CD14-positive monocyte (primary cell): ENCODE data around the gene CYSTM1. TPM values are rescaled to one million over a fixed set of nuclear protein-coding genes. Genes with fewer than 3 reads are reported as not detected.

Source experiments
- DNase-seq, 3 donors: peaks; one replicate each; pipeline ENCODE4 v3.0.0-alpha.2; 2011 to 2022
- H2AFZ ChIP-seq: 2 replicates; pipeline ENCODE4 v1.6.0; 2012; ENCODE audit warnings: mild to moderate bottlenecking, low read depth, low read length, inconsistent platforms; ENCODE audit not compliant: insufficient read depth, poor library complexity, severe bottlenecking
- H3K27ac ChIP-seq, 2 donors: 1 replicate in 1 of 2; 2 replicates in 1 of 2; pipeline ENCODE4 v1.5.1; 2012 to 2013; ENCODE audit warnings: low read length in 2 of 2, control low read depth in 1 of 2, inconsistent platforms in 1 of 2, low read depth in 1 of 2, mild to moderate bottlenecking in 1 of 2
- H3K27me3 ChIP-seq, 2 donors: one replicate each; pipeline versions ENCODE4 v1.6.0 to v1.6.1; 2011 to 2013; ENCODE audit warnings: low read length in 2 of 2; ENCODE audit not compliant: control insufficient read depth in 2 of 2, insufficient read depth in 2 of 2
- H3K36me3 ChIP-seq, 2 donors: replicated peaks in 1 of 2; 1 replicate in 1 of 2; 2 replicates in 1 of 2; pipeline versions ENCODE4 v1.5.1 to v1.6.1; 2012 to 2013; ENCODE audit warnings: low read length in 2 of 2, control low read depth in 1 of 2, inconsistent platforms in 1 of 2, mild to moderate bottlenecking in 1 of 2; ENCODE audit not compliant: insufficient read depth in 2 of 2, control insufficient read depth in 1 of 2
- H3K4me1 ChIP-seq, 2 donors: 1 replicate in 1 of 2; 2 replicates in 1 of 2; pipeline versions ENCODE4 v1.5.1 to v1.6.1; 2012 to 2013; ENCODE audit warnings: low read length in 2 of 2, control low read depth in 1 of 2, inconsistent platforms in 1 of 2, mild to moderate bottlenecking in 1 of 2, moderate library complexity in 1 of 2; ENCODE audit not compliant: insufficient read depth in 2 of 2, control insufficient read depth in 1 of 2
- H3K4me2 ChIP-seq: replicated peaks from 2 replicates; pipeline ENCODE3; 2012; ENCODE audit warnings: low read length, moderate library complexity, mild to moderate bottlenecking; ENCODE audit not compliant: poor library complexity, severe bottlenecking; ENCODE audit errors: extremely low read depth
- H3K4me3 ChIP-seq, 3 experiments: fragments of 200-600 bp in 1 of 3; sonication (generic) in 1 of 3; replicated peaks in 1 of 3; 1 replicate in 2 of 3; 2 replicates in 1 of 3; pipeline ENCODE4 v1.5.1; 2011 to 2013; ENCODE audit warnings: low read length in 3 of 3, mild to moderate bottlenecking in 3 of 3, control low read depth in 2 of 3, low read depth in 2 of 3, inconsistent platforms in 1 of 3, moderate library complexity in 1 of 3
- H3K79me2 ChIP-seq: 2 replicates; pipeline ENCODE4 v1.6.0; 2012; ENCODE audit warnings: mild to moderate bottlenecking, control low read depth, inconsistent platforms, low read length, moderate library complexity; ENCODE audit not compliant: insufficient read depth
- H3K9ac ChIP-seq: 2 replicates; pipeline ENCODE4 v1.6.0; 2017; ENCODE audit warnings: low read length, mild to moderate bottlenecking; ENCODE audit not compliant: insufficient read depth, poor library complexity, severe bottlenecking
- H3K9me3 ChIP-seq, 2 donors: replicated peaks in 1 of 2; 1 replicate in 1 of 2; 2 replicates in 1 of 2; pipeline versions ENCODE4 v1.5.1 to v1.6.1; 2012 to 2013; ENCODE audit warnings: low read length in 2 of 2, control low read depth in 1 of 2; ENCODE audit not compliant: control insufficient read depth in 1 of 2, insufficient read depth in 1 of 2
- H4K20me1 ChIP-seq: 2 replicates; pipeline ENCODE4 v1.6.0; 2012; ENCODE audit warnings: mild to moderate bottlenecking, low read length, control low read depth, moderate library complexity; ENCODE audit not compliant: insufficient read depth
- H3K27ac Mint-ChIP-seq, 7 donors: one replicate each; pipeline ENCODE4 v1.8.0; 2020; ENCODE audit warnings: mild to moderate bottlenecking in 7 of 7, mixed read lengths in 7 of 7, moderate library complexity in 6 of 7, inconsistent platforms in 2 of 7
- H3K27me3 Mint-ChIP-seq, 3 donors: one replicate each; pipeline ENCODE4 v1.8.0; 2021 to 2022; ENCODE audit warnings: low read depth in 3 of 3, mild to moderate bottlenecking in 3 of 3, mixed read lengths in 3 of 3, moderate library complexity in 3 of 3, inconsistent platforms in 1 of 3
- H3K36me3 Mint-ChIP-seq, 2 donors: one replicate each; pipeline ENCODE4 v1.8.0; 2020; ENCODE audit warnings: mixed read lengths in 2 of 2, inconsistent platforms in 1 of 2, mild to moderate bottlenecking in 1 of 2
- H3K4me1 Mint-ChIP-seq: one replicate; pipeline ENCODE4 v1.8.0; 2020; ENCODE audit warnings: mild to moderate bottlenecking, mixed read lengths
- H3K4me3 Mint-ChIP-seq, 2 donors: one replicate each; pipeline ENCODE4 v1.8.0; 2020; ENCODE audit warnings: mild to moderate bottlenecking in 2 of 2, mixed read lengths in 2 of 2, moderate library complexity in 1 of 2
- H3K9me3 Mint-ChIP-seq, 7 donors: one replicate each; pipeline ENCODE4 v1.8.0; 2020 to 2022; ENCODE audit warnings: mixed read lengths in 7 of 7, mild to moderate bottlenecking in 6 of 7, moderate library complexity in 6 of 7, inconsistent platforms in 2 of 7
- CTCF ChIP-seq: fragments of 200-600 bp; IDR thresholded peaks from one replicate; pipeline ENCODE4 v1.8.0; 2022; ENCODE audit warnings: antibody characterized with exemption, mild to moderate bottlenecking
- WGBS: methylation state at CpG from one replicate; pipeline ENCODE4 v1.1.5; 2013; ENCODE audit warnings: missing lambda C conversion rate; ENCODE audit not compliant: insufficient coverage; 5-methylcytosine and 5-hydroxymethylcytosine counted together
- intact Hi-C, 2 donors: fragments of 100-400 bp; cut with micrococcal nuclease; formaldehyde crosslinking; loops; one replicate each; pipeline versions ENCODE4 v1.15.0 to v1.15.1; 2023
- polyA plus RNA-seq, 3 donors: library from polyadenylated mRNA; depleted of rRNA in 1 of 3; unstranded in 2 of 3; stranded (reverse) in 1 of 3; fragments of 300-500 nt in 2 of 3; fragments of >200 nt in 1 of 3; fragmentation: Illumina TruSeq in 2 of 3; gene quantifications; 1 replicate in 2 of 3; 2 replicates in 1 of 3; pipeline ENCODE4 v1.2.3, GENCODE V29; 2012 to 2021

CYSTM1 gene
- polyA plus RNA-seq, 3 donors = 14.0 to 40.0 (median 36.7) TPM

- WGBS = under 1% methylated on average over 52 of the region's 64 CpGs
- H3K4me2 ChIP-seq = peak overlapping the region; percentile 83
- H3K27me3 ChIP-seq = peaks cover 25 to 39% of the 10 kb centered on the region in 2 donors
- TF ChIP-seq CTCF = peak; percentile 80
- peak overlapping the region; percentile 56 for H2AFZ ChIP-seq
- Mint-ChIP-seq H3K27ac (no peak overlapping the region), H3K9me3 (peaks cover 0 to 11% (median 0%) of the 10 kb centered on the region in 7 donors), H3K27me3 (peaks cover 31 to 48% (median 47%) of the 10 kb centered on the region in 3 donors), H3K36me3 (peaks cover 5 to 14% of the 10 kb centered on the region in 2 donors), H3K4me3 (peak overlapping the region; percentile 68 to 86), H3K4me1 (peaks cover 28% of the 10 kb centered on the region)
- peak overlapping the region; percentile 17 to 72 (median 25) for H3K4me3 ChIP-seq
- intact Hi-C loops = loop anchor here in 1 of 2 donors (5.0 kb wide), 1 partner anchor 39 kb away; no protein-coding TSS in a partner anchor
- no peak overlapping the region for H3K27ac ChIP-seq
- peaks cover 48% of the 10 kb centered on the region for H4K20me1 ChIP-seq
- H3K9me3 ChIP-seq = no peaks in the 10 kb centered on the region
- no peaks in the 10 kb centered on the region for H3K36me3 ChIP-seq
- peak overlapping the region; percentile 16 for H3K9ac ChIP-seq
- peaks cover 15 to 20% of the 10 kb centered on the region in 2 donors for H3K4me1 ChIP-seq
- no peaks in the 10 kb centered on the region for H3K79me2 ChIP-seq
- DNase-seq = peak; percentile 69 to 81 (median 78)
Measured at GRCh38 chr5:140145818-140146522, 29.0 kb upstream of the CYSTM1 start.

- no peaks in the 10 kb centered on the region for H3K9me3 ChIP-seq
- peaks cover 15 to 20% of the 10 kb centered on the region in 2 donors for H3K4me1 ChIP-seq
- no peak for TF ChIP-seq CTCF
- H2AFZ ChIP-seq = peak overlapping the region; percentile 56
- peaks cover 5 to 14% of the 10 kb centered on the region in 2 donors for H3K36me3 Mint-ChIP-seq
- H3K36me3 ChIP-seq = no peaks in the 10 kb centered on the region
- peak overlapping the region; percentile 16 for H3K9ac ChIP-seq
- peaks cover 31 to 47% (median 47%) of the 10 kb centered on the region in 3 donors for H3K27me3 Mint-ChIP-seq
- no peak for DNase-seq
- peaks cover 0 to 11% (median 0%) of the 10 kb centered on the region in 7 donors for H3K9me3 Mint-ChIP-seq
- H3K27me3 ChIP-seq = peaks cover 25 to 39% of the 10 kb centered on the region in 2 donors
- H3K4me3 Mint-ChIP-seq = peak overlapping the region in 1 of 2 donors; percentile 86
- H4K20me1 ChIP-seq = peaks cover 48% of the 10 kb centered on the region
- no peak overlapping the region for H3K27ac ChIP-seq
- 9% methylated on average over 14 of the region's 14 CpGs for WGBS
- H3K4me1 Mint-ChIP-seq = peaks cover 24% of the 10 kb centered on the region
- peak overlapping the region in 1 of 3 experiments; percentile 72 for H3K4me3 ChIP-seq
- H3K79me2 ChIP-seq = no peaks in the 10 kb centered on the region
- H3K4me2 ChIP-seq = peak overlapping the region; percentile 83
- no peak overlapping the region for H3K27ac Mint-ChIP-seq
- intact Hi-C loops = loop anchor here in 1 of 2 donors (5.0 kb wide), 1 partner anchor 39 kb away; no protein-coding TSS in a partner anchor
Measured at GRCh38 chr5:140146523-140146842, 28.5 kb upstream of the CYSTM1 start.
